ENCODE data around the gene NECTIN1. TPM values are rescaled to one million over a fixed set of nuclear protein-coding genes. Genes with fewer than 3 reads are reported as not detected.

Gene NECTIN1
- total and polyA plus RNA-seq, 4 donors: 4.7 to 18.3 (median 7.3) TPM

DNA sequence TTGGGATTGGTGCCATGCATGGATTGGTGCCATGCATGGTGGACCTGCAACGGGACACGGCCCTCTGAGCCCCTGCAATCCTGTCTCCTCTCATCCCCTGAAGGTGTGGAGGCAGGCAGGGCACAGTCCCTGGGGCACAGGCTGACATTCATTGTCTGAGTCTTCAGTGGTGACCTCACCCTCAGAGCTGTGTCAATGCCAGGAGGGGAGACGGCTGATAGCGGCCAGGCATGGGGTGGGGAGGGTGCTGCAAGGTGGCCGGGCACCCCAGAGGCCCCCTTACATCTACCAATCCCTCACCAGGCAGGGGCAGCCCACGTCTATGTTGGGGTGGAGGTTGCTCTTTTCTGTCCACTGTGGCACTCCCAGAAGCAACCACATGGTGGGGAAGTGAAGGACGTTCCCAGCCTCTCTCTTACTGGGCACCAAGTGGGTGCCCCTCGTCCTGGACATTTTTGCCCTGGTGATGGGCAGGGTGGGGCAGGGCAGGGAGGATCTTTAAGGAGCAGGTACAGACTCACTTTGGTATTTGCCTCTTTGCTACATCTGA is 47.6 kb downstream of the NECTIN1 start:
- H3K9ac ChIP-seq (ENCODE audit: insufficient read depth in 1 of 2, low read length in 2 of 2): no peak overlapping the region
- H3K36me3 ChIP-seq (ENCODE audit: control insufficient read depth in 4 of 4, insufficient read depth in 4 of 4, low read length in 4 of 4): peaks cover 0 to 12% (median 2%) of the 10 kb centered on the region in 4 donors
- H3K4me3 ChIP-seq: no peak overlapping the region
- ATAC-seq (ENCODE audit: insufficient read depth, low FRiP score) (no peak), DNase-seq (no peak)
- 46 to 54% methylated on average over 8 of the region's 8 CpGs for WGBS, 2 donors
- peaks cover 0 to 3% (median 0%) of the 10 kb centered on the region in 4 donors for H3K9me3 ChIP-seq (ENCODE audit: control insufficient read depth in 4 of 4, insufficient read depth in 3 of 4, low read length in 3 of 4)
- H3K27me3 ChIP-seq (ENCODE audit: control insufficient read depth in 3 of 3, insufficient read depth in 3 of 3, low read length in 2 of 3): no peaks in the 10 kb centered on the region
- TF ChIP-seq CTCF (IDR thresholded peaks at IDR 0.05; ENCODE audit: control extremely low read depth, extremely low read depth): no peak
- H3K4me1 ChIP-seq (ENCODE audit: control insufficient read depth in 5 of 5, insufficient read depth in 5 of 5, low read length in 5 of 5): peaks cover 0 to 32% (median 18%) of the 10 kb centered on the region in 5 donors
- no peak overlapping the region for H3K27ac ChIP-seq (ENCODE audit: low read depth in 1 of 2, low read length in 1 of 2)

DNA sequence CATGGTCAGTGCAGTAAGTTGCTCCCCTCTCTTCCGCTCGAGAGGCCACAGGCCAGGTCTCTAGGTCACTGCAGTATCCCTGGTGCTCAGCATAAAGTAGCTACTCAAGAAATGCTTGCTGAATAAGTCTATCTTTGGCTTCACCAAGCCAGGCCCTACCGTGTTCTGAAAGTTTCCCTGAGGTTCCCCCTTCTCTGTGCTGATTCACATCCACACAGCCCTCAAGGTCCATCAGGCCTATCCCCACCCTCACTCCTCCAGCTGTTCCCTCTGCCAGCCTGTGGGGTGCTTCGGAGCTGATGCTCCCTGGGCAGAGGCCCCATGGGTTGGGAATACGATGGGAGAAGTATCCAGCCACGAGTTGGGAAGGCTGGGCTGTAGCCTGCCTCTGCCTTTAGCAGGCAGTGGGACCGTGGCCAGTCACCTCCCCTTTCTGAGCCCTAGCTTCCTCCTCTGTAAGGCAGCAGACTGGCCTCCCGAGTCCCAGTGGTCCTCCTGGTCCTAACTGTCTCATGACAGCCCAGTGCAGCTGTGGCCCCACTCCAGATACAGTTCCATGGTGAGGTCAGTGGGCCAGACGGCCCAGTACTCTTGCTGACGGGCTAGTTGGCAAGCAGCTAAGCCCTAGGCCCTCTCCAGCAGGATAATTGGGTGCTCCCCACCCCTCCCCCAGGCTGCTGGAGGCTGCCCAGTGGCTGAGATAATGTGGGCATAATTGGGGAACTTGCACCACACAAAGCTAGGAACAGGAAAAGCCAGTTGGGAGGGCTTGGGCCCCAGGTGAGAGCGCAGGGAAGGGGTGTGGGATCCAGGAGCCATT is 48.2 kb downstream of the NECTIN1 start:
- Histone ChIP-seq H3K4me1 (ENCODE audit: control insufficient read depth in 5 of 5, insufficient read depth in 5 of 5, low read length in 5 of 5) (peaks cover 0 to 32% (median 18%) of the 10 kb centered on the region in 5 donors), H3K27me3 (ENCODE audit: control insufficient read depth in 3 of 3, insufficient read depth in 3 of 3, low read length in 2 of 3) (no peaks in the 10 kb centered on the region), H3K4me3 (no peak overlapping the region), H3K9me3 (ENCODE audit: control insufficient read depth in 4 of 4, insufficient read depth in 3 of 4, low read length in 3 of 4) (peaks cover 0 to 3% (median 0%) of the 10 kb centered on the region in 4 donors), H3K9ac (ENCODE audit: insufficient read depth in 1 of 2, low read length in 2 of 2) (no peak overlapping the region), H3K36me3 (ENCODE audit: control insufficient read depth in 4 of 4, insufficient read depth in 4 of 4, low read length in 4 of 4) (peaks cover 0 to 14% (median 2%) of the 10 kb centered on the region in 4 donors), H3K27ac (ENCODE audit: low read depth in 1 of 2, low read length in 1 of 2) (peak overlapping the region in 1 of 2 donors; percentile 18)
- 50 to 59% methylated on average over 10 to 11 of the region's 11 CpGs for WGBS, 2 donors
- ATAC-seq (ENCODE audit: insufficient read depth, low FRiP score) (no peak), DNase-seq (peak; percentile 50 to 70 (median 57))
- TF ChIP-seq CTCF (IDR thresholded peaks at IDR 0.05; ENCODE audit: control extremely low read depth, extremely low read depth): no peak

- ATAC-seq (ENCODE audit: insufficient read depth, low FRiP score) (no peak), DNase-seq (no peak)
- 90 to 92% methylated on average over 7 of the region's 7 CpGs for WGBS, 2 donors
- Histone ChIP-seq H3K9ac (ENCODE audit: insufficient read depth in 1 of 2, low read length in 2 of 2) (no peak overlapping the region), H3K4me3 (no peak overlapping the region), H3K4me1 (ENCODE audit: control insufficient read depth in 5 of 5, insufficient read depth in 5 of 5, low read length in 5 of 5) (peaks cover 0 to 24% (median 16%) of the 10 kb centered on the region in 5 donors), H3K27ac (ENCODE audit: low read depth in 1 of 2, low read length in 1 of 2) (no peak overlapping the region), H3K36me3 (ENCODE audit: control insufficient read depth in 4 of 4, insufficient read depth in 4 of 4, low read length in 4 of 4) (peaks cover 0 to 14% (median 4%) of the 10 kb centered on the region in 4 donors), H3K27me3 (ENCODE audit: control insufficient read depth in 3 of 3, insufficient read depth in 3 of 3, low read length in 2 of 3) (no peaks in the 10 kb centered on the region), H3K9me3 (ENCODE audit: control insufficient read depth in 4 of 4, insufficient read depth in 3 of 4, low read length in 3 of 4) (peaks cover 0 to 3% (median 0%) of the 10 kb centered on the region in 4 donors)
- TF ChIP-seq CTCF (IDR thresholded peaks at IDR 0.05; ENCODE audit: control extremely low read depth, extremely low read depth): no peak
These were observed 49.7 kb downstream of the NECTIN1 start for GRCh38 chr11:119679346-119679745.

Data from lung (tissue), 12 donors.